Activated CD8-positive, alpha-beta memory T cell treated with anti-CD3 and anti-CD28 coated beads for 24 hours (primary cell): ENCODE measurements around the gene UBXN6.

Experiments
- DNase-seq: peaks from one replicate; pipeline ENCODE4 v3.0.0-alpha.2; 2020

Gene UBXN6

DNA sequence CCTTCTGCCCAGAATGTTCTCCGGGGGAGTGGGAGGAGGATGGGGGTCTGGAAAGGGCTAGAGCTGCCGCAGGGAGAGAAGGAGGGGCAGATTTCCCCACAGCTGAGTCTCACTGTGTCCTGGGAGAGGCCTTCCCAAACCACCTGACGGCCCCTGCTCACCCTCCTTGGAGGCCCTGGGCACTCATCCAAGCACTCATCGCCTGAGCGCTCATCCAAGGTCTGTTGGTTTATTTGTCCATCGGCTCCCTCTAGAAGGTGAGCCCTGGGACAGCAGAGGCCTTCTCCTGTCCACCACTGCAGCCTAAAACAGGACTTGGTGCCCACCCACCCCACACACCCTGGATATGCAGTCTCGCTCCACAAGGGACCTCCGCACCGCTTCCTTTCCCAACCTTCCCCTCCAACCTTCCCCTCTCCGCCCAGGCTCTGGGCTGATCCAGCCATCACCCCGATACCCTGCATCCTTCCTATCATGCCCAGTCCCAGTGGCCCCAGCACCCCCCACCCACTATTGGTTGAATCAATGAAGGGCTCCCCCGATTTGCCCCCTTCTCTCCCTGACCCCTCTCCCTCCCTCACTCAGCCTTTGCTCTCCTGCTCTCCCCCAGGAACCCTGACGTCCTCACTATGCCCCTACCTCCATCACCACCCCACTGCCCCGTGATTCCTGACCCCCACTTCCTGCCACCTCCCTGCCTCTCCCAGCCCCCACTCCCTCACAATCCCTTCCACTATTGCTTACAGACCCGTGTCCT, 1.7 kb downstream of the UBXN6 start:
- no peak for DNase-seq

DNA sequence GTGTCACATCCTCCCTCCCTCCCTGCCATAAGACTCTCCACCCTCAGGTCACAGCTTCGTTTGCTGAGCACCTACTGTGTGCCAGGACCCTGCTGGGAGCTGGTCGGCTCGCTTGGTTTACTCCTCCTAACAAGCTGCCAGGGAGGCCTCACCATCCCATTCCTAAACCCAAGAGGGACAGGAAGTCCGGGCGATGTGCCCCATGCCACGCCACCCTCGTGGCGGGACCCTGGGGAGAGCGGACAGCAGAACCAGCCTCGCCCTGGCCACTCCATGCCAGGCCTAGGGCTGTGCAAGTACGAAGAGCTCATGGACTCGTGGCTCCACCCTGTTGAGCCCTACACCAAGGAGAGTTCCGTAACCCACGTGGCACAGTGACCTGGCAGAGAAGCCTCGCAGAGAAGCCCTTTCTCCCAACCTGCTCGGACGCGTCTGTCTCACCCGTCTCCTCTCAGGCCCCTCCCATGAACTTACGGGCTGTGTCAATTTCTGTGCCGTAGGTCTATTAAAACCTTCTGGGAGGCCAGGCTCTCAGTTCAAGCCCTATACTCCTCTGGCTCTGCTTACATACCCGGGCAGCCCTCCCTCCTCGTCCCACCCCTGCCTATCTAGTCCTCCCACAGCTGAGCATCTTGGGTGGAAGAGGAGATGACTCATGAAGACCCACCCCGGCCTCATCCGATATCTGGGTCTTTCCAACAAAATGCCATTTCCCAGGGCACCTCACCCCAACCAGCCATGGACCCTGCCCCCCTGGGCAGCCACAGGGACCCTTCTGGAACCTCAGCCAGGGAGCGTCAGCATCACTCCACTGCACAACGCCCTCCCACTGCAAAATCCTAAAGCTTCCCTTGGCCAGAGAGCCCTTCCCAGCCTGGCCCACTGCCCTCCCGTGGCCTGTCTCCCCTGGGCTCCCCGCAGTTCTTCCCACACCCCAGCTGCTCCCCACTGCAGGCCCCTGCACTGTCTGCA, 2.6 kb downstream of the UBXN6 start:
- no peak for DNase-seq

DNA sequence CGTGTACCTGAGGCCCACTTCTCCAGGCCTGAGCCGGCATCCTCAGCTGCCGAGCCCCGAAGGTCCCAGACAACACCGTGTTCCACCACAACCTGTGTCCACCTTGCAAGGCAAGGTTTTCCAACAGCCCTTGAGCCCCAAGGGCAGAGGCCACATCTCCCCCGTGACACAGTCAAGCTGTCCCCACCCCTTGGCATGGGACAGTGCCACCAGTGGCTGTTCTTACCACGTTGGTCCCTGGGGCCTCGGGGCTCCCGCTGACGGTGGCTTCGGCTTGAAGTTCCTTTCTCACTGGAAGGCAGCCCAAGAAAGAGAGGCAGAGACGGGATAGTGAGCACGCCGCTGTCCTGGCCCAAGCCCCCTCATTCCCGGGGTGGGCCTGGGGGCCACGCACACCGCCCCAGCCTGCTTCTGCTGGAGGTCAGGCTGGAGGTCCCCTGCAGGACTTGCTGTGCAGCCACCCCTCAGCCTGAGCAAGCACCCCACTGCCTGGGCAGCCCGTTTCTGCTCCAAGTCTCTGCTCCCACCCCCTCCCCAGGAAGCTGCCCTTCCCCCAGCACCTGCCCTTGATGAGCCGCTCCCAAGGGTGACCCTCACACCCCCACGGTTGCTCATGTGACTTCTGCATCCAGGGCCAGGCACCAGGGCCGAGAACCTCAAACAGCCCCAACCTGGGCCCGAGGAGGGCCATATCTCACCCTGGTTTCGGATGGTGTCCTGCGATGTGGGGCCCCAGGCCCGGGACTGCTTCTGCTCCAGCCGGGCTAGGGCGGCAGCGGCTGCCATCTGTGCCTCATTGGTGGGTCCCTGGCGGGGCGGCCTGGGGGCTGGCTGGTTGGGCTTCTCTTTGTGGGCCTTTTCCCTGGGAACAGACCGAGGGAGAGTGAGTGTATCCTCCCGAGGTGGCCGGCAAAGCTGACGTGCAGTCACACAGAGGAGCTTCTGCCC, 4.1 kb downstream of the UBXN6 start:
- no peak for DNase-seq

DNA sequence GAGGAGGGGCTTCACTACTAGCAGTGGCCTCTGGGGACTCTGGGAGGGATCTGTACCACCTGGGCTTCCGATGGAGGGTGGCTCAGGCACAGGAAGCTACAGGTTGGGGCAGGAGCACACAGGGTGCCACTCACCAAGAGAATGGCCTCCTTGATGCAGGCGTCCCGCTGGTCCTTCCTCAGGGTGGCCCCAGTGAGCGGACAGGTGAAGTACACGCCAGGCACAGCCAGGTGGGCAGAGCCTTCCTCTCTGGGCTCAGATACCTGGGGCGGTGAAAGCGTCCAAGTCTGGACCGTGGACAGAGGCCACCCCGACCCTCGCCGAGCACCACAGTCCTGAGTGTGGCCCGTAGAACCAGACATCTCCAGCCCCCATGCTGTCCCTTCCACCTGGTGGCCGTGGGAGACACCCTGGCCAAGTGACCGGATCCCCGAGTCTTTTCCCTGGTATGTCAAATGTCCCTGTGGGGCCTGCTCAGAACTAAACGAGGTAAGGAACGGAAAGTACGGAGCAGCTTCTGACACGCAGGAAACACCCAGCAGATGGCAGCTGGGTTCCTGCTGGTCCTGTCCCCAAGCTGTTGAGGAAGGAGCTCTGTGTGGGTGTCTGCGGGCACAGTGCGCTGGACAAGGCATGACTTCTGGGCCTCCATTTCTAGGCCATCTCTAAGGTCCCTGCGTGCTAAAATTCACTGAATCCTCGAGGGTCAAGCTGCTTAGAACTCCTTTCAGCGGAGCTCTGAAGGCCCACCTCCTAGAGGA, 5.2 kb downstream of the UBXN6 start:
- no peak for DNase-seq

DNA sequence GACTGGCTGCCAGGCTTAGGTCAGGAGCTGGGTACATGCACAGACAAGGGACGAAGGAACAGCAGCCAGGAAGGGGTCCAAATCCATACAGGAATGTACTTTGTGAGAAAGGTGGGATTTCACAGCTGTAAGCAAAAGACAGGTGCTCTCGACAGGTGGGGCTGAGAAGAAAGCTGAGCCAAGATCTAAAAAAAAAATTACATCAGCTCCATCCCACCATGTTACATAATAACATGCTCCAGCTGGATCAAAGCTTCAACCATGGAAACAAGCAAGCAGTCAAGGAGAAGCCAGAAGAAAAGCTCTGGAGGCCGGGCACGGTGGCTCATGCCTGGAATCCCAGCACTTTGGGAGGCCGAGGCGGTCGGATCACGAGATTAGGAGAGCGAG, 8.0 kb downstream of the UBXN6 start:
- no peak for DNase-seq

DNA sequence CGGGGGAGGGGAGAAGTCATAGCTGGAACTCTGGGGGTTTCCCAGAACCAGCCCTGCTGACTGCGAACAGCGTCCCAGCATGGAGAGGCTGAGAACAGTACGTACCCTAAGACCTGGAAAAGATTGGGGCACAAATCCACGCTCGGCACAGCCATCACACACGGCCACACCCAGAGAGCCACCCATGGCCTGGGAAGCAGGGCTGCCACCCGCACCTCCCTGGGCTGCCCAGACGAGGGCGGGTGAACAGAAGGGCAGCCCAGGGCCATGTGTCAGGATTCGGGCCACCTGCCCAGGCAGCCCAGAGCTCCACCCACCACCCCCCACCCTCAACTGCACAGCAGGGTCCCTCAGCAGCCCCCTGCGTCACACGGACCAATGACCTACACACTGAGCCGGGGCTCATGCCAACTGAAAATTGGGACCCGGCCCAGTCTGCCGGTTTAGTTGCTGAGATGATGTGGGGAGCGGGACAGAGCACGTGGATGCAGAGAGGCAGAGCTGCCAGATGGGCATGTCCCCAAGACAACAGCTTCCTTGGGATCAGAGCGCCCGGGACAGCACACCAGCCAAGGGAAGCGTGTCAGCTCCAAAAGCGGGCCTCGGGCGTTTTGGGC, 8.5 kb downstream of the UBXN6 start:
- DNase-seq = no peak

DNA sequence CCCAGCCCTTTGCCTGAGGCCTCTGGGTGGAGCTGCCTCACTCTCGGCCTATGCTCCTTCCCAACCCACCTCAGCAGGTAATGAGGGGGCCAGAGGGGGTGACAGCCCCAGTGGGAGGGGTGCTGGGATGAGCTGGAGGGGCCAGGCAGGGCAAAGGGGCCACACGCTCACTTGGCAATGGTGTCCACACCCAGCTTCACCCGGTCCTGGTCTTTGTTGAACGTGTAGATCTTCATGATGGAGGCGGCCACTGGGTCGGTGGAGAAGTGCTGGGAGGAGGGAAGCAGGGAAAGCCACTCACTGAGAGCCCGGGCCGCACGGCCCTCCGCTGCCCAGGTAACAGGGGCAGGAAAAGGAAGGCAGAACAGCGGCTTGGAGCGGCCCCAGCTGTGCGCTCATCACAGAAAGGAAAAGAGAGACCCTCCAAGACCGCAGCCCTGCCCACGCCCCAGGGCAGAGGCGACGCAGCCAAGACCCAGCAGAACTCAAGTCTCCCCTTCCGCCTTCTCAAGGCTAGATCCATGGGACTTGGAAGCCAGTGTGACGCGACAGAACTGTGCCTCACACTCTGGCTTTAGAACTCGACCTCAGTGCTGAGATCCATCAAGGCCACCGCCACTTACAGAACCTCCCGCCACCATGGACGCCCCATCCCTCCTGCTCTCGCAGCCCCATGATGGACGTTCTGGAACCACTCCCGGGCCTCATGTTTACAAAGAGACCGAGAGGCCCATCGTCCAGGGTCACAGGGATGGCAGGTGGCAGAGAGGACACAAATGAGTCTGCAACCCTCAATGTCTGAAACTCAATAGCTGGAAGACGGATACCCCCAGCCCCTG, 9.2 kb downstream of the UBXN6 start:
- DNase-seq = no peak

DNA sequence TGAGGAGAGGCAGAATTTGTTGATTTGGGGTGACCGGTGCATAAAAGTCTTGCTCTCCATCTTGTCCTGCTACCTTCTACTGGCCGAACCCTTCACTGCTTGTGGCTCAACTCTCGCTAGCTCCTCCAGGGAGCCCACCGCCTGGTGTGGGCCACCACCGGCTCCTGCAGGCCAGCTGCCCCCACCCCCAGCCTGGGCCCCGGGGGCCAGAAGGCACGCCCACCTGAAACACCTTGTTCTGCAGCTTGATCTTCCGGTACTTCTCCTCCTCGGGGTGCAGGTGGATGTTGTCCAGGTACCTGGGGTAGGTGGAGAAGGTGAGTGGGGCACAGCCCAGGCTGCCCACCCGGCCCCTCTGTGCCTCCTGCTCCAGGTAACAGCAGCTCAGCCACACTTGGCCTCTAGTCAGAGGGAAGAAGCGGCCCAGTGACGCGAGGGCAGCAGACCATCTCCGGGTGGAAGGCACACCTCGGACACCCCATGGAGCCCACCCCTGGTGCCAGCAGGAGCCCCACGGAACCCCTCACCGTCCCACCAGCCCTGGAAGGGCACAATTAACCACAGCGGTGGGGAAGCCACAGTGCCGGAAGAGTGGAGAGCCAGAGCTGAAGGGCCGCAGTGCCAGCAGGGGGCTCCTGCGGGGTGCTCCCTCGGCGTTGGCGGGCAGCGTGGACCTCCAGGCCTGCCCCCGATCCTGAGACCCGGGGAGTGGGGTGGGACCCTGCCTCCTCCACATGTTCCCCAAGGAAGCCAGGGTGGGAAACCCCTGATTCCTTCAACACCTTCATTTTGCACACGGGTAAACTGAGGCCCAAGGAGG, 10.1 kb downstream of the UBXN6 start:
- DNase-seq = no peak

DNA sequence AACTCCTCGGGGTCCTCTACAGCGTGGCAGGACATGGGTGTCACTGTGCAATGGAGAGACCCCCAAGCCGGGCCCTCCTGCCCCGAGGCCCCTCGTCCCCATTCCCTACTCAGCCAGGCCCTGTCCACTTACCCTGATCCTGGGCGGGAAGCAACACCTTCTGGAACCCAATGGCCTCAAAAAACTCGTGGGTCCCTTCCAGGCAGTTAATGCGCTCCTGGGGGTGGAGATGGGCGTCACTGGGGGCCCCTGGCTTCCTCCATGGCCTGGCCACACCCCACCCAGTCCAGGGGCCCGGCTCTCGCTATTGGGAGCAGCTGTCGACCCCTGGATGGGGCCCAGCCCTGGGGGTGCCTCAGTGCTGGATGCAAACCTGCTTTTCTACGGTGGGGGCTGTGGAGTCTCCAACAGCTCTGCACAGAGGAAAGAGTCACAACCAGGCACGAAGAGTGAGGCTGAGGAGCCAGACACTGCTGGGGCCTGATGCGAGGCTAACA, 10.8 kb downstream of the UBXN6 start:
- no peak for DNase-seq

DNA sequence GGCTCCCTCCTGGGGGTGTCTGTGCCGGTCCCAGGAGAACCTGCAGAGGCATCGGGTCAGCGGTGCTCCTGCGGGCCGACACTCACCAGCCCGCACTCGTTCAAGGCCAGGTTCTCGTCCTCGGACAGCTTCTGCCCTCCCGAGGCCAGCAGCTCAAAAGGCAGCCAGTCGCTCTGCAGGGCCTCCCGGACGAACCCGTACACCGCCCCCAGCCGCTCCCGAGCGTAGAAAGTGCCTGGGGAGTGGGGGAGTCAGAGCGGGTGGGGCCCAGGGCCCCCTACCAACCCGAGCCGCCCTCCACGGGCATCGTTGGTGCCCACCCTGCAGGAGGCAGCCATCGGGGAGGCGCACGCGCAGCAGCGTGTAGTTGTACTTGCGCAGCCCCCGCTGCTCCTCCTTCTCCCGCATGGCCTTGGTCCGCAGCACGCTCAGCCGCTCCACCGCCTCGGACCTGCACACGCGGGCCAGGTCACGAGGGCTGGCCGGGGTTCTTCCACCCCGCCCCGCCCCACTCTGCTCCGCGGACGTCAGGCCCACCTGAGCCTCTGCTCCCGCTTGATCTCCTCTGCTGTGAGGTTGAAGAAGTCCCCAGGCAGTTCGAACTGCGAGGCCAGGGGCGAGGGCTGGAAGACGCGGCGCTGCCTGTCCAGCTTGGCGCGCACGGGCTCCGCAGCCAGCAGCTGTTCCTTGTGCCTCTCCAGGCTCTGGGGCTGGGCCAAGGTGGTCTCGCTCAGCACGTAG, 11.5 kb downstream of the UBXN6 start:
- no peak for DNase-seq

DNA sequence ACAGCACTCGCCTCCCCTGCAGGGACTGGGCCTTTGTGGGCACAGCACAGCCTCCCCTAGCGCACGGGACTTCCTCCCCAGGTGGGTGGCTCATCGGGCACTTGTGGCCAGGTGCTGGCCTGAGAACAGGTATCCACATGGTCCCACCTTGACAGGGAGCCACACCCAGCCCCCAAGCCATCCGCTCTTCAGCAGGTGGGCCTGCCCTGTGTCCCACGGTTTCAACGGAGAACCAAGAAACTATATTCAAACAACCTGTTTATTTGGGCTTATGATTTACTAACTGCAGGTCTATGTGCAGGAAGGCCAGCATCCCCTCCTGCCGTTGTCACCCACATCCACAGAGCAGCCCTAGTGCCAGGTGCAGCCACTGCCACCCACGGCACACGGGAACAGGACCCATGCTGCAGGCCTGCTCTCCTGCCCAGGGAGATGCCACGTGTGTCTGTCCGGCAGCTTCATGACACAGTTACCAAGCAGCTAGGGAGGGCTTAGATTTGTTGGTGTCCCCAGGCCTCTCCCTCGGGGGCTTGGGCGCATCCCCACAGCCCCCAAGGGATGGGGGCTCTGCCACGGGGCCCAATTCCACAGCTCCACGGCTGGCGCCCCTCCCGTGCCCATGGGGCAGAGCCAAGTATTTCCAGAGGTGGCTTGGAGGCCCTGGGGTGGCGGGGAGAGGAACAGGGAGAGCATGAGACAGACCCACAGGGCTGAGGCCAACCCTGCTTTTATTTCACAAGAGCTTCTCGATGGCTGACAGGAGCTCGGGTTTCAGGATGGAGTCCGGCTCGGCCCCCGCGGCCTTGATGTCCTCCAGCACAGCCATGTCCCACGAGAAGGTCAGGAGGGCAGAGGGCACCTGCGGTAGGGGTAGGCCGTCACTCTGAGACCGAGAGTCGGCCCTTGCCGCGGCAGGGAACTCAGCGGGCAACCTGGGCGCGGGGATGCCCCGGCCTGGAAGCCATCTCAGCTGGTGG, 12.5 kb downstream of the UBXN6 start:
- DNase-seq = no peak

DNA sequence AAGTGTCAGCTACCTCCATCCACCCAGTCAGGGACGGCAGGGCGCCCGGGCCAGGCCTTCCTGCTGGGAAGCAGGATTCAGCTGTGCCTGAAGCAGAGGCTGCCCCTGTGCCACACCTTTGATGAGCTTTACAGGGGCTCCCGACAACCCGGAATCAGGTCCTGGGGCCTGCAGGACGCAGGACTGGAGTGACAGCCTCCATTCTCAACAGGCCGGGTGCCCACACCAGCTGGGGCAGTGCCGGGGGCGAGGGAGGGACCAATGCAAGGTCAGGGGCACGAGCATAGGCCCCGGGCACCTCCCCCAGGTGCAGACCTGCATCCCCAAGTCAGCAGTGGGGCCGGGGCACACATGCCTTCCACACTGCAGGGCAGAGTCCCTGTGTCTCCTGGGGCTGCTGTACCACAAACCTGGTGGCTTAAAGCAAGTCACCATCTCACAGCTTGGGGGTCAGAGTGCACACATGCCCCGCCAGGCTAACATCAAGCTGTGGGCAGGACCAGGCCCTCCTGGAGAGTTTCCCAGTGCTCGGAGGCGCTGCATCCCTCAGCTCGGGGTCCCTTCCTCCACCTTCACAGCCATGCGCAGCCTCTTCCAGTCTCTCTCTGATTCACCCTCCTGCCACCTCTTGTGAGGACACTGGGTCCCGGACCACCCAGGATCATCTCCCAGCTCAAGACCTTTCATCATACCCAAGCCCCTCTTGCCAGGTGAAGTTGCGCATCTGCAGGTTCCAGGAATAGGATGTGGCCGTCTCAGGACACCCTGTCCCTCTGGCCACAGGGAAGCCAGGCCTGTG, 13.4 kb downstream of the UBXN6 start:
- no peak for DNase-seq

DNA sequence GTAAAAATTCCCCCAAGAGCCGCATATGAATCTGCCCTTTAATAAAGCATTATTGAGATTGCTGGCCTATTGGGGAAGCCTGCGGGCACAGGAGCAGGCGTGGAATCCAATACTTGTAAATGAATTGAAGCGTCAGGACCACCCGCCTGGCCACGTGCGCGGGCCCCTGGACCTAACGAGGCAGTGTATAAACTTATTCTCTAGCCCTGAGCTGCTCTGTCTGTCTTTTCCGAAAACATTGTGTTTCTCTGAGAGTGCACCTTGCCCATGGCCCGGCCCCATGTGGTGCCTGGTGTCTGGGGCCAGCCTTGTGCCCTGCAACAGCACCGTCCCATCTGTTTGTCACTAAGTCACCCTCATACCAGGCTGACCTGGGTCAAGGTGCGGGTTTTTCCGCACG, 14.4 kb downstream of the UBXN6 start:
- DNase-seq = no peak

DNA sequence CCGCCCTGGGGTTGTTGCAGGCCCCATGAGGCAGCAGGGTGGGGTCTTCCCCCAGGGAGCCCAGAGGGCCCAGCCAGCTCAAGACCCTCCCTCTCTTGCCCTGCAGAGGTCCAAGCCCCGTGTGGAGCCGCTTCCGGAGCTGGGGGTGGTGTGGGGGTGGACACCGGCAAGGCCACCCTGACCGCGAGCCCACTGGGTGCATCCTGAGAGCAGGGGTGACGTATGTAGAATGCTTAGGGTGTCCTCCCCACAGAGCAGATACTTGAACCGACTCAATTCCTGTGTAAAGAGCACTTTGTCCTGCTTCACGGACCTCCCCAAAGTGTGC, 14.8 kb downstream of the UBXN6 start:
- DNase-seq = no peak

DNA sequence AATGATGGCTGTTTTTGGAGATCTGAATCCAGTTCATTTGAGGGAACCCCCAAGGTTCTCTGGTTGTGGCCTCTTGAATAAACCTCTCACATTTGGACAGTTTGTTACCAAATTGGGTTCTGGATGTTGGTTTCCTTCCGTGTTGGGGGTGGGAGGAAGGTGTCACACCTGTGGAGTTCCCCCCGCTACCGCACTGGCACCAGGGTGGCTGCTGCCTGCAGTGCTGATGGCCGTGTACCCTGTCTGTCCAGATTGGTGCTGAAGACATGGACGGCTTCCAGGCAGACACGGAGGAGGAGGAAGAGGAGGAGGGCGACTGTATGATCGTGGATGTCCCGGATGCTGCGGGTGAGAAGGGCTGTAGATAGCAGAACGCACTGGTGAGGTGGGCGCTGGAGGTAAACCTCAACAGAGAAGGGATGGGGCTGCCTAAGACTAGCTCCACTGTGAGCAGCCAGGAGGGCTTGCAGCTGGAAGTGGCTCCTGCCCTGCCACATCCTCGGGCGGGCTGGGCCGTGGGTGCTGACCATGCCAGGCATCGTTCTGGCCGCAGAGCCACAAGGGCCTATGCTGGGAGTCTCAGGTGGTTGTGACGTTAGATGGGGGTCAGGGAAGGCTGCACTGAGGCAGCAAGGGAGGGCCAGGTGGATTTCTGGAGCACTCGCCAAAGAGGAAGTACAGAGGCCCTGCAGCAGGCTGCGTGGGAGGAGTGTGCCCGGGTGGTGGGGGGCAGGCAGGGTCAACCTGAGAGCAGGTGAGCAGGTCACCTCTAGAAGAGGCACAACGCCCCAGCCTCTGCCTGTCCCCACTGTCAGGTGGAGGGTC, 15.4 kb downstream of the UBXN6 start:
- no peak for DNase-seq

DNA sequence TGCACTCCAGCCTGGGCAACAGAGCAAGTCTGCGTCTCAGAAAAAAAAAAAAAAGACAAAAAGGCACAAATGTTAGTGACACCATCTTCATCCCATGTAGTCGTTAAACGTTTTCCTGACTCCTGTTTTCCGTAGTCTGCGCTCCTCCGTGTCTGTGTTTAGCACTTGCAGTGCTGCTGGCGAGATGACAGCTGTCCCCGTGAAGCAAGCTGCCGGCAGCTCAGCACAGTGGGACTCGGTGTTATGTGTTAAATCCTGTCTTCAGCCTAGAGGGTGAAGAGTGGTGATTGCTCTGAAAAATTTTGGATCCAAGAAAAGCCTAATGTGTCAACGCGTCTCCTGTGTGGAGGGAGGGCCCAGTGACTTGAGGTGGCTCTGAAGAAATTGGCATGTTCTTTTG, 18.4 kb downstream of the UBXN6 start:
- DNase-seq = no peak
